GM19397 (cell line): ENCODE measurements around the gene SLC35G3.
A peak's percentile ranks its signal among the peaks of the same experiment; 100 is the strongest.
"Not testable (repeated sequence)": the region's sequence is repeated elsewhere in the genome, so short reads cannot be mapped to it uniquely, and the experiment has no call there.

ENCODE experiments used
- ATAC-seq: cut with Tn5 transposase; IDR thresholded peaks from one replicate; pipeline ENCODE4 v1.9.1; 2021; ENCODE audit warnings: mild to moderate bottlenecking, moderate library complexity; ENCODE audit not compliant: unreplicated experiment

SLC35G3 gene

GRCh38 chr17:35194001-35194400 lies at the start of gene SLC35G3:
Gene SLC35G3, minus strand, starts transcription at chr17:35194393. Its CDS starts 86 bp downstream, at chr17:35194307.
- ATAC-seq, result not testable (repeated sequence)

- no peak for ATAC-seq
These were observed 49.6 kb upstream of the SLC35G3 start for GRCh38 chr17:35243561-35244340.

DNA sequence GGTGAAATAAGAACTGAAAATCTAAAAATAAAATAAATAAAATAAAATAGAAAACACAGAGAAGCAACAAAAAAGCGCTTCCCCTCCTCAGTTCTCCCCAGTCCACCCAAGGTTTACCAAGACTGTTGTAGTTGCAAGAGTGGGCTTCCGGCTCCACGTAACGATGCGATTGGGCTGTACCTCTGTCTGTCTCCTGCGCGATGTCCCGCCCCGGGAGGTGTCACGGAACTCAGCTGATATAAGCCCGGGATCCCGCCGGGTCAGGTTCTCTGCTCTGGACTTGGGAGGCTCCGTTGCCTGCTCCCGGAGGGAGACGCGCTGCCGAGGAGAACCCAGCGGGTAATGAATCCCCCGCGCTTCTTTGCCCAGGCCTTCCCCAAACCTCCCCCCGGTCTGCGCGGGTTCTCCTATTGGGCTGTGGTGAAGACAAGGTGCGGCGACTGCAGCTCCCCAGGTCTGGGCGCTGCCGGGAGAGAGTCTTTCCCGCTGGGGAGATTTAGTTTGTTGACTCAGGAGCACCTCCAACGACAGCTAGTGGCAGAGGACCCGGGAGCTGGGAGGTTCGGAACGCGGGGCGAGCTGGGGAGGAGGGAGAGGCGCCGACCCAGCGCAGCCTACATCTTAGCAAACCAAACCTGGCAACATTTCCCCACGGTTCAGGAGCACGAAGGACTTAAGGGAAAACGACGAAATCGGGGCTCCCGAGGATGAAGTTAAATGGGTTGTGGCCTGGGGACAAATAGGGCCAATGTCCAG lies 48.8 kb upstream of the SLC35G3 start, which contains the start of gene SLFN5:
Gene SLFN5 (plus strand): TSS at position 268 of the 756 bp plus-strand sequence. CDS start 15,619 bp downstream, outside the sequence.
- peak; percentile 66 for ATAC-seq

DNA sequence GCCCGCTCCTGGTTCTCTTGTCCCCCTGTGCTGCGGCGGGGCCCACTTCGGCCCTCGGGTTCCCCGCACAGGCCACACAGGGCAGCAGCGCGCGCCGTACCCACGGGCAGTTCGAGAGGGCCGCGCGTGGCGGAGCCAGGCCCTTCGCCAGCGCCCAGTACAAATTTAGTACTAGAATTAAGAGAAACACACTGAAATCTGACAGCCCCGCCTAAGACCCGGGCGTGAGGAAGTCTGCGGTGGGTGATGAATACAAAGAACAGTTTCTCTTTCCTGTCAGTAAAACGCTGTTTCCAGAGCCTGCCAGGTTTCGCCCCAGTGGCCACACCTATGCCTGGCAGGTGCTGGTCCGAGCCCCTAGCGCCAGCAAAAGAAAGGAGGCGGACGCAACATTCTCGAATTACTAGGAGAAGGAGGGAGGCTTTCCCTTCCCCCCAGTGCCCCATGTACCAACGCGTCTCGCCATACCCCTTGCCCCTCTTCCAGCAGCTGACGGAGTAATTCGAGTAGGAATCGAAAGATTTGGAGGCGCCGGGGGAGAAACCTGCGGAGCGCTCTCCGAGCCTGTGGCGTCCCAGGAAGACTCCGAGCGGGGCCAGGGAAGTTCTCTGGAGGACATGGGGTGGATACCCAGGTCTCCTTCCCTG lies 48.1 kb upstream of the SLC35G3 start:
- ATAC-seq, result peak; percentile 54

DNA sequence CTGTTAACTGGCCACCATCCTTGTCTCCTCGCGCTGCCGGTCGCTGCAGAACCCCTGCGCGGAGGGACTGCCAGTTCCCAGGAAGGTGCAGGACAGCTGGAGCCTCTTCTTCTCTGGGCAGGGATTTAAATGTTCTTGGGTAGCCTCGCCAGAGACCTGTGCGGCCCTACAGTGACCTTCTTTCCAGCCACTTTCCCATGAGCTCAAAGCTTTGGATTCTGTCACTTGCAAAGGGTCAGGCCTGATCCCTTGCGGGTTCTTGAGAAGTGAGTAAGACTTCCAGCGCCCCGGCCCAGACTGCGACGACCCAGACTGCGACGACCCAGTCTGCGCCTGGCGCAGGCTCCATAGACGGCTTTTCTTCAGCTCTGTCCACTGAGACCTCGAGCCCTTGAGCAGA lies 47.3 kb upstream of the SLC35G3 start:
- no peak for ATAC-seq

DNA sequence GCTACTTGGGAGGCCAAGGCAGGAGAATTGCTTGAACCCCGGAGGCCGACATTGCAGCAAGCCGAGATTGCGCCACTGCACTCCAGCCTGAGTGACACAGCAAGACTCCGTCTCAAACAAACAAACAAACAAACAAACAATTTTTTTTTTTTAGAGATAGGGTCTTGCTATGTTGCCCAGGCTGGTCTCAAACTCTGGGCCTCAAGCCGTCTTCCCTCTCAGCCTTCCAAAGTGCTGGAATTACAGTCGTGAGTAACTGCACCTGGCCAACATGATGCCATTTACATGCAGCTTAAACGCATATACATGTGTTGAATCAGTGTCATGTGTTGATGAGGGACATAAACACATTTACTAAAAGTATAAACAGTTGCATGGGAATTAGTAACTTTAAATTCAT lies 46.7 kb upstream of the SLC35G3 start:
- ATAC-seq, result no peak

DNA sequence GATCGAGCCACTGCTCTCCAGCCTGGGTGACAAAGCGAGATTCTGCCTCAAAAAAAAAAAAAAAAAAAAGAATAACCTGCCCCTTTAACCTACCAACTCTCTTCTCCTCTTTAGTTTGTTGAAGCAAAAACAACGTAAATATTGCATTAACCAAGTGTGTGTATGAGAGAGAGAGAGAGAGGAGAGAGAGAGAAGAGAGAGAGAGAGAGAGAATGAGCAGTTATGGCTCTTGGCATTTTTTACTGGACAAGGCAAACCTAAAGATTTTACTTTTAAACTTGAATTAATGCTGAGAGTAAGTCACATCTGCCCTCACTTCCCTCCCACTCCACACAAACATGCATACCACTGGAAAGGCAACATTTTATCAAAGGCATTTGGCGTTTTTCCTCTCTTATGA lies 45.6 kb upstream of the SLC35G3 start:
- ATAC-seq, result no peak

GRCh38 chr17:35238821-35239220 lies 44.6 kb upstream of the SLC35G3 start:
- no peak for ATAC-seq

GRCh38 chr17:35236821-35237220 lies 42.6 kb upstream of the SLC35G3 start:
- ATAC-seq, result no peak

DNA sequence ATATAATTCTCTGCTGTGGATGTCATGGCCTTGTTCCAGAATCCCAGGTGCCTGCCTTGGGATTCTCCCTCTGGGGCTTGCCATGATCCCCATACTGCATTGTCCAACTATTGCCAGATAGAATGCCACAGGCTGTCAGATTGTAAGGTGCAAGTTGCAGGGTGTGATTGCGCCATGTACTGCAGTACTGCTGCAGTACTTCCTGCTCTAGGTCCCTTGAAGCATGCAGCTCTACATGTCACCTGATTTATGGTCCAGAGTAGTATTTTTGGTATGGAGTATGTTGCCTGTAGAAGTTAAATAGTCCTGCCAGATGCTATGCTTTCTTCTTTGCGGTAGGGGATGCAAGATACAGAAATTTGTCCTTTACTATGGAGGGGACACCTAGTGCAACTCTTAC lies 41.7 kb upstream of the SLC35G3 start:
- ATAC-seq, result no peak

GRCh38 chr17:35235289-35235688 lies 41.1 kb upstream of the SLC35G3 start:
- no peak for ATAC-seq

GRCh38 chr17:35234315-35234714 lies 40.1 kb upstream of the SLC35G3 start:
- ATAC-seq, result not testable (repeated sequence)

DNA sequence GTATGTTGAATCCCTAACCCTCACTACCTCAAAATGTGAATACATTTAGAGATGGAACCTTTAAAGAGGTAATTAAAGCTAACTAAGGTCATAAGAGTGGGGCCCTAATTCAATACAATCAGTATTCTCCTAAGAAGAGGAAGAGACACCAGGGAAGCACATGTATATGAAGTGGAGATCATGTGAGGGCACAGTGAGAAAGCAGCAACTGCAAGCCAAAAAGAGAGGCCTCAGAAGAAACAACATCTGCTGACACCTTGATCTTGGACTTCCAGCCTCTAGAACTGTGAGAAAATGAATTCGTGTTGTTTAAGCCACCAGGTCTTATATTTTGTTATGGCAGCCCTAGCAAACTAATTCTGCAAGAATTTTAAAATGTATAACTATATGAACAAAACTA lies 35.4 kb upstream of the SLC35G3 start:
- ATAC-seq, result no peak

- ATAC-seq, result no peak
These were observed 33.4 kb upstream of the SLC35G3 start for GRCh38 chr17:35227546-35227945.

DNA sequence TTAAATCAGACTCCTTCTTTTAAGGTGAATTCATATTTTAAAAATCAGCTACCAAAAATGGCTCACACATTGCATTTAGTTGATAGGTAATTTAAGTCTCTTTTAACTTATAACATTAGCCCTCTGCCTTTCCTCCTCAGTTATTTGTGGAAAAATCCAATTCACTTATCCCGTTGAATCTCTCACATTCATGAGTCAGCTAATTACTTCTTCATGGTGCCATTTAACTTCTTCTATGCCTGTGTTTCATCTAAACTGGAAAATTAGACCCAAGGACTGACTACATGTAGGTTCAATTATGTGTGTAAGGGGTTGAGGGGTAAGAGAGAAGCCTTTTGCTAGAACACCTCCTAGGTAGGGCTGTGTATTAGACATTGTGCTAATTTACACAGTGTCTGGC lies 30.2 kb upstream of the SLC35G3 start:
- ATAC-seq, result no peak

DNA sequence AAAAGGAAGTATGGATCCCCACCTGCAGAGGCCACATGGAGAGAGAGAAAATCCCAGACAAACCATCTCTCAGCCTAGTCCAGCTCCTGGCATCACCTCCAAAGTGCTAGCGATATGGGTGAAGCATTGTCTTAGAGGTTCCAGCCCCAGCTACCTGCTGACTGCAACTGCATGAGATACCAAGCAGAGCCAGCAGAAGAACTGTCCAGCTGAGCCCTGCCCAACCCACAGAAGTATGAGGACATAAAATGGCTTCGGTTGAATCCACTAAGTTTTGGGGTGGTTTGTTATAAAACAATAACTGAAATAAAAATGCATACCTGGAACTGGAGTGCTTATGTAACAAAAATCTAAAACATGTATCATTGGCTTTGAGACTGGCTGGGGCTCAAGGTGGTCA lies 28.3 kb upstream of the SLC35G3 start:
- no peak for ATAC-seq

- no peak for ATAC-seq
These were observed 24.7 kb upstream of the SLC35G3 start for GRCh38 chr17:35218915-35219314.

DNA sequence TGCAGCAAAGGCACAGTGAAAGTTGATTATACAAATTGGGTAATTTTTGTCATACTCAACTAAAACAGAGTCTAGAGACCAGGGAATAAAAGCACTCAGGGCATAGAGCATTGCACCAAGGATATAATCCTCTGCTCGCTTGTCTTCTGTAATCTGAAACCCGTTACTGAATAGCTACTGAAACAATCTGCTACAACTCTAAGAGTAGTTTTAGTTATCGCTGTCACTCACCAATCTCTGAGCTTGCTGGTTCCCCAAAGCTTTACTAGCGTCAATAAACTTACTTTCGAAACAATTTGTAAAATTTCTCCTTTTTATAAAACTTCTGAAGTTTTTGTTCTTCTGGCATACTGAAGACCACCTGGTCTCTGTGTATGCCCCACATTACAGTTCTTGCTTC lies 22.9 kb upstream of the SLC35G3 start:
- no peak for ATAC-seq

GRCh38 chr17:35214631-35215273 lies 20.6 kb upstream of the SLC35G3 start:
- no peak for ATAC-seq

GRCh38 chr17:35214192-35214591 lies 20.0 kb upstream of the SLC35G3 start:
- no peak for ATAC-seq

DNA sequence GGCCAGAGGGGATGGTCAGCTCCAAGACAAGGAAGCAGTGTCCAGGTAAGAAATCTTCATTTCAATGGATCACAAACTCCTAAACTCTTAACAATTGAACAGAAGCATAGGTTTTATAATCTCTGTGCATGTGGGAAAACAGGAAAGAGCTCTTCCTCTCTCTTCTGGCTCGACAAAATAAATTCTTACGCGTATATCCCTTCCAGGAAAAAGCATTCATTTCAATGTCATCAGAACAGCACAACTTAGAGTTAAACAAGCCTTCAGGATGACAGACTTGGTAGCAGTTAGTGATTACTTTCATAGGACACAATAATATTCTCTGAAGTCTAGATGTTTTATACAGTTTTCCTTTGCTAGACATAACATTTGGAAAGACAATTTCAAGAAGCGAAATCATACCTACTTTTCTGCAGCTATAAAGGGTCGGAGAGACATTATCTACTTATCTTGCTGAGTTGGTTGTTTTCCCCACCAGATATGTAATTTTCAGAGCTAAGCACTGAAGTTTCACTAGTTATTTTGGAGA lies 19.3 kb upstream of the SLC35G3 start:
- ATAC-seq, result no peak
